Activated CD8-positive, alpha-beta memory T cell treated with anti-CD3 and anti-CD28 coated beads for 4 hours (primary cell): ENCODE data around the gene AP2S1.
"Not testable (repeated sequence)": the region's sequence is repeated elsewhere in the genome, so short reads cannot be mapped to it uniquely, and the experiment has no call there.

ENCODE experiments used
- DNase-seq, 2 donors: peaks; one replicate each; pipeline ENCODE4 v3.0.0-alpha.2; 2020; ENCODE audit warnings: low read depth in 2 of 2

AP2S1 gene

DNA sequence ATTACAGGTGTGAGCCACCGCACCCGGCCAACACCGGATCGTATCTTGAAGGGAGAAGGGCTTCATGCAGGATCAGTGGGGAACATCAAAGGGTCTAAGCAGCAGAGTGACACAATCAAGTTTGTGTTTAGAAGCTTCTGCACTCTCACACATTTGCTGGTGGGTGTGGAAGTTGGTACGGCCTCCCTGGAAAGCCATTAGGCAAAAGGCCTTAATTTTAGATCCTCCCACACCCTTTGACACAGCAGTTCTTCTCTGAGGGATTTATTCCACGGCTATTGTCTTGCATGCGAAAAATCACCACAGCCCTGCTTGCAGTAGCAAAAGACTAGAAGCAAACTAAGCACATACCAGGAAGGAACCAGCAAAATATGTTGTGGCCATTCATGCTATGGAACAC is 44.0 kb downstream of the AP2S1 start:
- DNase-seq, result no peak

DNA sequence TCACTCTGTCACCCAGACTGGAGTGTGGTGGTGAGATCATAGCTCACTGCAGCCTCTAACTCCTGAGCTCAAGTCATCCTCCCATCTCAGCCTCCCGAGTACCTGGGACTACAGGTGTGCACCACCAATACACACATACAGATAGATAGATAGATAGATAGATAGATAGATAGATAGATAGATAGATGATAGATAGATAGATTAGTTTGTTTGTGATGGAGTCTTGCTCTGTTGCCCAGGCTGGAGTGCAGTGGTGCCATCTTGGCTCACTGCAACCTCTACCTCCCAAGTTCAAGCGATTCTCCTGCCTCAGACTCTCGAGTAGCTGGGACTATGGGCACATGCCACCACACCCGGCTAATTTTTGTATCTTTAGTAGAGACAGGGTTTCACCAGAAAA is 46.2 kb downstream of the AP2S1 start:
- DNase-seq, result not testable (repeated sequence)

DNA sequence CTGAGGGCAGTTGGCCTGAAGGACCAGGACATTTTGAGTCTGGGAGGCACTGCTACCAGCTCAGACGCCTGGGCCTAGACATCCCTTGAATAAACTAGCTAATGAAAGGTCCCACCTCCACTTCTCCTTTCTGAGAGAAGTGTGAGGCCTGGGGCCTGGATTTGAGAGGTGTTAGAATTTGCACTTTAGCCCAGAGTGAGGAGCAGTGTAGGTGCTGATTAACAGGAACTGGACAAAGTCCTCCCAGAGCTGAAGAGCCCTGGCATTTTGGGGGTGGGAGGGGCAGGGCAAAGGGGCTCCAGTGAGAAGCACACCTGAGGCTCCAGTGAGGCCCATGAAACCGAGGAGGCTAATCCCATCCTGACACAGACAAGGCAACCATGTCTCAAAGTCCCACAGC is 47.1 kb downstream of the AP2S1 start:
- no peak for DNase-seq

DNA sequence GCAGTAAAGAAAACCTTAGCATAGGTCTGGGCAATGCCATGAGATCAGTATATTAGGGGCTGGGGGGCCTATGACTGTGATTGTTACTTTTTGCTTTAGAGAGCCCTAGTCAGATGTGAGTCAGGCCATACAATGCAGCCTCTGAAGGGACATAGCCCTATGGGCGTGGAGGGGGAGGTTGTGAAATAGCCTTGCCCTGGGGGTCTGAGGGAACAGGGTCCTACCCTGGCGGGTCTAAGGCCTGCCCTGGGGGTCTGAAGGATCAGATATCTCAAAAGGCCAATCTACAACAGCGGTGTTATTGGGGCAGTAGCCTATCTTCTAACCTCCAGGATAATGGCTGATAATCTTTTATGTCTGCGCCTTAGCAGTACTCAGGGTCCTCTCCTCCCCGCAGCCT is 48.5 kb downstream of the AP2S1 start:
- no peak for DNase-seq

GRCh38 chr19:46798713-46799112 is 51.9 kb downstream of the AP2S1 start:
- no peak for DNase-seq

DNA sequence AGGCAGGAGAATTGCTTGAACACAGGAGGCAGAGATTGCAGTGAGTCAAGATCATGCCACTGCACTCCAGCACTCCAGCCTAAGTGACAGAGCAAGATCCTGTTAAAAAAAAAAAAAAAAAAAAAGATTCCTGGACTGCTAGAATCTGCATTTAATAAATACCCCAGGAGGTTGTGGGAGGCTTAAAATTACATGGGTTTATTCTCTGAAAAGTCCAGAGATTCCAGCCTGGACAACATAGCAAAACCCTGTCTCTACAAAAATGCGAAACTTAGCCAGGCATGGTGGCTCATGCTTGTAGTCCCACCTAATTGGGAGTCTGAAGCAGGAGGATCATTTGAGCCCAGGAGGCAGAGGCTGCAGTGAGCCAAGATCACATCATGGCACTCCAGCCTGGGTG is 52.8 kb downstream of the AP2S1 start:
- DNase-seq, result no peak

GRCh38 chr19:46791944-46792343 is 58.7 kb downstream of the AP2S1 start:
- no peak for DNase-seq

GRCh38 chr19:46789371-46789770 is 61.3 kb downstream of the AP2S1 start:
- DNase-seq, result no peak

DNA sequence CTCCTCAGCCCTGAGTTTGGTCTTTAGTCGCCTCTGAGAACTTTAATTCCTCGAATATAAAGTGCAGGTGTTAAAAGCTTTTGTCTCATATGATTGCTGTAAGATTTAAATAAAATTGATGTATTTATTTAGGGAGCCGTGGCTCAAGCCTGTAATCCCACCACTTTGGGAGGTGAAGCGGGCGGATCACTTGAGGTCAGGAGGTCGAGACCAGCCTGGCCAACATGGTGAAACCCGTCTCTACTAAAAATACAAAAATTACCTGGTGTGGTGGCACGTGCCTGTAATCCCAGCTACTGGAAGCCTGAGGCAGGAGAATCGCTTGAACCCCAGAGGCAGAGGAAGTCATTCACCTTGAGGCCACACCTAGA is 61.7 kb downstream of the AP2S1 start:
- no peak for DNase-seq

DNA sequence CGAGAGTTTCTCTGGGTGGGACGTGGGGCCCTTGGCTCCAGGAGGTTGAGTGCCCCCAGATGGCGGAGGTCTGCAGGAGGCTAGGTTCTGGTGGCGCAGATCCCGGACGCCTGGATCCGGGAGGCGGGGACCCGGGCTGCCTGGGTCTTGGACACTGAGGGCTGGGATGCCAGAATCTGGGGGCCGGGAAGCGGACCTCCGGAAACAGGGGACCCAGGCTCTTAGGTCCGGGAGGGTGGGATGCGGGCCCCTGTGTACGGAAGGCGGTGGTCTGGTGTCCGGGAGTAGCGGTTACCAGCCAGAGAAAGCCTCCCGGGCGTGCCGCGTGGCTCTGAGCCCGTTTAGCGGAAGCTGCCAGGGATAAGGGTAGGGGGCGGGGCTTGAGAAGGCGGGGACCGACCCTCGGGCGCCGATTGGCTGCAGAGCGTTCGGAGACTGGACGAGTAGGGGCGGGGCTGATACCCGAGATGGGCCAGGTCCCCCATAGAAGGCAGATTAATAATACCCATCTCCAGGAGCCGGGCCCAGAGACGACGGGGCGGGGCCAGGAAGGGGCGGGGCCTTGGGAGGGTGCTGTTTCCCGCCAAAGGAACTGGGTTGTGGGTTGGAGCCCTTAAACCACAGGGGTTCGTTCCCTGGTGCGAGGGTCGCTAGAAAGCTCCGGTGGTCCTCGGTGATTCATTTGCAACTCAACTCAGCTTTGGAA is 62.2 kb downstream of the AP2S1 start, which contains the start of gene SLC1A5:
SLC1A5 (minus strand) TSS at position 333 of the 706 bp plus-strand sequence. CDS start 629 bp downstream, outside the sequence.
- peak; percentile 98 to 99 for DNase-seq
